ENCODE data around the gene FOXF2.
"Not testable (repeated sequence)": the region's sequence is repeated elsewhere in the genome, so short reads cannot be mapped to it uniquely, and the experiment has no call there.

Gene FOXF2

GRCh38 chr6:1389369-1390132 lies at the start of gene FOXF2:
Gene FOXF2 (plus strand): TSS chr6:1389576. CDS start chr6:1389948, 372 bp downstream.
- no peak for DNase-seq

DNA sequence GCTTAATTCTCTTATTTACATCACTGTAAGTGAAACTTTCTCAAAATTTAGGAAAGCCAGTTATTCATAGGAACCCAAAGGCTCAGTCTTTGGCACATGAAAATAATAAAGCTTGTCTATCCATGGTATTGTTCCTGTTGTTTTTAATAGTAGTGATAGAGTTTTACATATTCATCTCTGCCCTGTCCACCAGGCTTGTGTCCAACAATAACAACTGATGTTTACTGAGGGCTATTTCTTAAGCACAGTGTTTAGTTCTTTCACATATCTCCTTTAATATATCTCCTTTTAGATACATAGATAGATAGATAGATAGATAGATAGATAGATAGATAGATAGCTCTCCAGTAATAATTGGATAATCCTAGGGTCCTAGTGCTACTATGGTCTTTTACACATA lies 43.3 kb upstream of the FOXF2 start:
- no peak for DNase-seq

- DNase-seq, result no peak
Measured at GRCh38 chr6:1346558-1347091, 42.8 kb upstream of the FOXF2 start.

DNA sequence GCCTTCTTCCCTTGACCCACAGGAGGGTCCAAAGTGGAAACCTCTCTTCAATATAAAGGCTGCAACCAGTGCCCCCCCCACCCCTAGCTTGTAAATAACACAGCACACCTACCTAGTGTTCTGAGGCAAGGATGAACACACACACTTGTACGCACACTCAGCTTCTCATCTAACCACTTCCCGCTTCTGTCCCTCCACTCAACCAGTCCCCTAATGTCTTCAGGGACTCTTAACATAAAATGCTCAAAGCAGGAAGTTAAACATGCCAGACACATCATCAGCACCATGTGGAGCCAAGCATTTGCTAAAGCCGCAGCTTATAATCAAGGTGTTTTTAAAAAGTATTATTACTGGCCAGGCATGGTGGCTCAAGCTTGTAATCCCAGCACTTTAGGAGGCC lies 42.2 kb upstream of the FOXF2 start:
- no peak for DNase-seq

DNA sequence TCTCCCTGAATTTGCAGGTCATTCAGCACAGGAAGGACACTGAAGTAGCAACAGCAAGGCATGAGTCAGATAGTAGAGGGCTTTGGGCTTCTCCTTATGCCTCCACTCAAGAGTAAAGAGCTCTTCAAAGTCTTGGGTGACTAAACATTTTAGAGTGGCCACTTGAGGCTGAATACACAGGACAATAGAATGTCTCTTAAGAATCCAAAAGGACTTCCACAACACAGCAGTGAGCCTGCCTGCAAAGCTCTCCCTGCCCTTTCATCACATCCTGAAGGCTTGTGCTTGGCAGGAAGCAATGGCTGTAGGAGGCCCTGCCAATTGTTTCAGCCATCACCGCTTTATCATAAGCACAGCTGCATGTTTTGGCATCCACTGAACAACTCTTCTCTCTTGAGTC lies 40.7 kb upstream of the FOXF2 start:
- DNase-seq, result no peak

DNA sequence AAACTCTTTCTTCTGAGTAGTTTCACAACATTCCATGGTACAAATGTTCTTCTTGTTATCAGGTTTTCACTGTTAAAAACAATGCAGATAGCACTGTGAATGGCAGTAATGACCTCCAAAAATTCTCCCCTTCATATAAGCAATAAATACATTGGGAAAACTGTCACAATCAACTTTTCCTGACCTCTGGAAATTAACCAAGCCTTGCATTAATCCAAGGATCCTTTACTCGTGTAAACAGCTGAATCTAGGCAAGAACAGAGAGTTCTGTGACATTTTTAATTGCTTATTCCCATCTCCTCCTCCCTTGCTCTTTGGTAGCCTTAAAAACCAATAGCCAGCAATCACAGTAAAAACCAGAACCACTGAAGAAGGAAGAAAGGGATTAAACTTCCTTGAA lies 39.7 kb upstream of the FOXF2 start:
- DNase-seq, result no peak

GRCh38 chr6:1351381-1352008 lies 37.9 kb upstream of the FOXF2 start:
- no peak for DNase-seq

DNA sequence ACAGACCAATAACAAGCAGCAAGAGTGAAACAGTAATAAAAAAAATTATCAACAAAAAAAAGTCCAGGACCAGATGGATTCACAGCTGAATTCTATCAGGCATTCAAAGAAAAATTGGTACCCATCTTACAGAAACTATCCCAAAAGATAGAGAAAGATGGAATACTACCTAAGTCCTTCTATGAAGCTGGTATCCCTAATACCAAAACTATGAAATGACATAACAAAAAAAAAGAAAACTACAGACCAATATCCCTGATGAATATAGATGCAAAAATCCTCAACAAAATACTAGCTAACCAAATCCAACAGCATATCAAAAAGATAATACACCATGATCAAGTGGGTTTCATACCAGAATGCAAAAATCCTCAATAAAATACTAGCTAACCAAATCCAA lies 34.3 kb upstream of the FOXF2 start:
- DNase-seq, result not testable (repeated sequence)

DNA sequence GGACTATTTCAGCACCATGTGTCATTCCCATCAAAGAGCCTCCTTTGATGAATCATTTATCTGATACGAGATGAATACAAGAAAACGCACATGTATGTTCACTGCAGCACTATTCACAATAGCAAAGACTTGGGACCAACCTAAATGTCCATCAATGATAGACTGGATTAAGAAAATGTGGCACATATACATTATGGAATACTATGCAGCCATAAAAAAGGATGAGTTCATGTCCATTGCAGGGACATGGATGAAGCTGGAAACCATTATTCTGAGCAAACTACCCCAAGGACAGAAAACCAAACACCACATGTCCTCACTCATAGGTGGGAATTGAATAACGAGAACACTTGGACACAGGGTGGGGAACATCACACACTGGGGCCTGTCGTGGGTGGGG lies 27.7 kb upstream of the FOXF2 start:
- DNase-seq, result not testable (repeated sequence)

- no peak for DNase-seq
Measured at GRCh38 chr6:1362643-1363042, 26.7 kb upstream of the FOXF2 start.

DNA sequence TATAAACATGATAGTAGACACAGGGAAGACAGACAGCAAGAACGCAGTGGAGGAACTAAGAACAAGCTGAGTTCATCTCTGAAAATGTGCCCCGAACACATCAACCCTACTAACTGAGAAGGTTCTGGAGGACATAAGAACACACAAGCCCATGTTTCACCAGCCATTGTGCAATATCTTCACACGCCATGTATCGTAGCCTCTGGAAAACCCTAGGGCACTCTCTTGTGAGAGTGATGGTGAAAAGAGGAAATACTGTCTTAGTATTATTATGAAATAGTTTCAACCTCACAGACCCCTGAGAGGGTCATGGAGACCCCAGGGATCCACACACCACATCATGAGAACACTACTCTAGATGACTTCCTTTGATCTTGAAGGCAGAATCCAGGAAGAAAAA lies 26.1 kb upstream of the FOXF2 start:
- no peak for DNase-seq

- DNase-seq, result no peak
Measured at GRCh38 chr6:1363729-1364572, 25.4 kb upstream of the FOXF2 start.

- DNase-seq, result no peak
Measured at GRCh38 chr6:1364791-1365190, 24.6 kb upstream of the FOXF2 start.

GRCh38 chr6:1365686-1366085 lies 23.7 kb upstream of the FOXF2 start:
- DNase-seq, result no peak

DNA sequence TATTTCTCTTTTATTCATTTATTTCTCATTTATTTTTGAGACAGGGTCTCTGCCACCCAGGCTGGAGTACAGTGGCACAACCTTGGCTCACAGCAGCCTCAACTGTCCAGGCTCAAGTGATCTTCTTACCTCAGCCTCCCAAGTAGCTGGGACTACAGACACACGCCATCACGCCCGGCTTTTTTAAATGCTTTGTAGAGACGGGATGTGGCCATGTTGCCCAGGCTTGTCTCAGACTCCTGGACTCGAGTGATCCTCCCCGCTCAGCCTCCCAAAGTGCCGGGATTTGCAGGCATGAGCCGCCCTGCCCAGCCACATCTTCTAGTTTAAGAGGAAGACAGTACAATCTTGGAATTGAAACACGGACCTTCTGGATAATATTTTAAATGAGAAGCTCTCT lies 21.6 kb upstream of the FOXF2 start:
- DNase-seq, result no peak

- DNase-seq, result no peak
Measured at GRCh38 chr6:1368940-1369339, 20.4 kb upstream of the FOXF2 start.

DNA sequence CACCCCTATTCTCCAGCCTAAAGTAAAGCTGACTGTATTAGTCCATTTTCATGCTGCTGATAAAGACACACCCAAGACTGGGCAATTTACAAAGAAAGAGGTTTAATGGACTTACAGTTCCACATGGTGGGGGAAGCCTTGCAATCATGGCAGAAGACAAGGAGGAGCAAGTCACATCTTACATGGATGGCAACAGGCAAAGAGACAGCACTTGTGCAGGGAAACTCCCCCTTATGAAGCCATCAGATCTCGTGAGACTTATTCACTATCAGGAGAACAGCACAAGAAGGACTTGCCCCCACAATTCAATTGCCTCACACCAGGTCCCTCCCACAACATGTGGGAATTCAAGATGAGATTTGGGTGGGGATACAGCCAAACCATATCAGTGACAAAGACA lies 19.7 kb upstream of the FOXF2 start:
- not testable (repeated sequence) for DNase-seq

DNA sequence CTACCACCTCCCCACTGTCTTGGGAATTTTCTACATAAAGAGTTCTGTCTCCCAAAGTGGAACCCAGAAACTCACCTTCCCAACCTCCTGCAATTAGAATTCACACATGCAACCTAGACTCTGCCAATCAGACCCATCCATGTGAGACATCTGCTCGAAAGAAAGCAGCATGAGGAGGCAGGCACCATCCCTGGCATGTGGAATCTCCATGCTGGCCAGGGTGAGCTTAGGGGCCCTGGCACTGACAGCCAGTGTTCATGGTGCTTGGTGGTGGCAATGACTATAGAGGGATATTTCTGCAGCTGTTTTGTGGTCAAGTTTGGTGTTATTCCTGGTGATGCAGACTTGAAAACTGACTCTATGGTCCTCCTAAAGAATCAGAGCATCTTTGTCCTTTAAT lies 17.4 kb upstream of the FOXF2 start:
- DNase-seq, result no peak

DNA sequence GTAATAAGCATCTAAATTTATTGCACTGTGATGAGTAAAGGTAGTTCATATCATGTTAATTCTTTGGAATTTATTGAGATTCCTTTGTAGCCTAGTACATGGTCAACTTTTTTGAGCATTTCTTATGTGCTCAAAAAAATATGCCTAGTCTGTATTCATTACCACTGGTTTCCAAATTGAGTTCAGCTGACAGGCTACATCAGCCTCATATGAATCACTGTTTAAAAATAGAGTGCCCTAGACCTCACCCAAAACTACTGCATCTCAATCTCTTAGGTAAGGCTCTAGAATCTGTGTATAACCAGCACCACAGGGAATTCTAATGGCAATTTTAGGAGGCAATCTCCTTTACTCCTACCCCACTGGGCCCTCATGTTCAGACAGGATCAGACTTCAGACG lies 16.7 kb upstream of the FOXF2 start:
- no peak for DNase-seq

- DNase-seq, result no peak
Measured at GRCh38 chr6:1376653-1377052, 12.7 kb upstream of the FOXF2 start.

GRCh38 chr6:1377526-1377925 lies 11.8 kb upstream of the FOXF2 start:
- no peak for DNase-seq

DNA sequence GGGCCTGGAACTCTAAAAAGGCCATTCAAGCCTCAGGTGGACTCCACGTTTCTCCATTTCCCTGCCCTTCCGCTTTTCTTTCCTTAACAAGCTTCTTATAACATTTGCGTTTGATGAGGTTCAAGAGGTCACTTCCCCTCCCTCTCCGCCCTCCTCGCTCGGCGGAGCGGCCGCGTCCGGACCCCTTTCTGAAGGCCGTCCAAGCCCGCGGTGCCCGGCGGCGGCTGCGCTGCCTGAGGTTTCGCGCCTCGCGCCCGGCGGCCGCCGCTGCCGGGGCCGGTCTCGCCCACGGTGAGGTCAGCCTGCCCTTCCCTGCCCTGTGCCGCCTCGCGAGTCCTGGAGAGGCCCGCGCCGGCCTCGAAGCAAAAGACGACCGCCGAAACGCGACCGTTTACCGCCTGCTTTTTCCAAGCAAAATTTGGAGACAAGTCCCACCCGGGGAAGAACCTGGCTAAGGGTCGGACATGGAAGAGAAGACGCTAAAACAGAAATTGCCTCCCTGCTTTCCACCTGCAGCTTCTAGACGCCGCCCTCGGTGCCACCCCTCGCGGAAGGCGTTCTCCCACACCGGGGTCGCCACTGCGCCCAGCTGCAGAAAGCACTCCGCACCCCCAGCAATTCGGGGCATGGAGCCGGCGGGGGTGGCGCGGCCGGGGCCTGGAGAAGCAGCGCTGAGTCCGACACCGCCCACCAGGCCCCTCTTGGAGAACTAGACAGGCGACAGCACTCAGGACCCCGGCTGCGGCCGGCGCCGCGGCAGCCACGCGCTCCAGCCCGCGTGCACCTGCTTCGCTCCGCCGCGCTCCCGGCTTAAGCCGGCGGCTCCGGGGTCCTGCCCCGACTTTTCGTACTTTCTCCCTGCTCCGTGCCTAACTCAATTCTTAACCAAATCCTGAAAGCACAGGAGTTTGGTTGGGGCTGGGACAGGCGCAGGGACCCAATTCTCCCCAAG lies 11.0 kb upstream of the FOXF2 start:
- no peak for DNase-seq

Measured in NCI-H2227 treated with DMSO at 0.1 percent for 48 hours (cell line).